Hippocampal formation (tissue), 2 donors: ENCODE data around the gene RIC1.
"Not testable (repeated sequence)": the region's sequence is repeated elsewhere in the genome, so short reads cannot be mapped to it uniquely, and the experiment has no call there.

Experiments used
- DNase-seq, 2 donors: peaks; one replicate each; lab custom pipeline; 2025; lab: John Stamatoyannopoulos, UW

RIC1 gene

DNA sequence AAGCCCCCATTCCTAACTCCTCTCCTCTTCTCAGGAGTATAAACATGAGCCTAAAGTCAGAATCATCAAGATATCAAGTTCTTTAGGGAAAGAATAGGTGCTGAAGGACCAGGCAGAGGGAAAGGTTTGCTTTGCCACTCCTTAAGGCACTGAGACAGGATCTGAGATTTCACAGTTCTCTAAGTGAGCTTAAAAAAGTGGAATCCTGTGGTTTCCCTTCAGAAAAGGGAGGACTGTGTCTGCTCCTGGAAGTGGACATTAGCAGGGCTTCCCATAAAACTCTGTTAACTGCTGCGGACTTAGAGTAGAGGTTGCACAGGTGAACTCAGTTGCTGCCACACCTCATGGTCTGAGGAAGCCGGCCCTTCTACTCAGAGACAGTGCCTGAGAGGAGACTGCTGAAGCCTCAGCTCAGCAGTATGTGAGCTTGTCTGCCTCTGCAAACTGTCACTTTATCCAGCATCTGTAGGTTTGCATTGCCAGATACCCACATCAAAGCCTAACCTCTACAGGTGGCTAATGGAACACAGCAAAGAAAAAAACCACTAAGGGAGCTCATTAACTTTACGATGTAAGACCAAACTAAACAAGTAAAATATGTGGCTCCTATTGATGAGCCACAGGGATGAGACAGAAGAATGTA lies 42.9 kb downstream of the RIC1 start:
- no peak for DNase-seq

DNA sequence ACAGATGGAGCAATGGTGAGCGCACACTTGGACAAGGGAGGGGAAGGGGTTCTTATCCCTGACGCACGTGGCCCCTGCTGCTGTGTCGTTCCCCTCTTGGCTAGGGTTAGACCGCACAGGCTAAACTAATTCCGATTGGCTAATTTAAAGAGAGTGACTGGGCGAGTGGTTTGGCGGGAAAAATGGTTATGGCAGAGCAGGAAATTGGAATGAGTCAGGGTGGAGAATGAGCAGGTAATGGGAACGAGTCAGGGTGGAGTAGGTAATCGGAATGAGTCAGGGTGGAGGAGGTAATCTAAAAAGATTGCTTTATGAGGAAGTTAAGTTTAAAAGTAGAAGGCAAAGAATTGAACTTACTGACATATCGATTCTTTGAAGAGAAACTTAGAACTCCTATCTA lies 46.1 kb downstream of the RIC1 start:
- DNase-seq = not testable (repeated sequence)

- not testable (repeated sequence) for DNase-seq
Measured at GRCh38 chr9:5683591-5683990, 54.7 kb downstream of the RIC1 start.

GRCh38 chr9:5684101-5684500 lies 55.2 kb downstream of the RIC1 start:
- DNase-seq = no peak

DNA sequence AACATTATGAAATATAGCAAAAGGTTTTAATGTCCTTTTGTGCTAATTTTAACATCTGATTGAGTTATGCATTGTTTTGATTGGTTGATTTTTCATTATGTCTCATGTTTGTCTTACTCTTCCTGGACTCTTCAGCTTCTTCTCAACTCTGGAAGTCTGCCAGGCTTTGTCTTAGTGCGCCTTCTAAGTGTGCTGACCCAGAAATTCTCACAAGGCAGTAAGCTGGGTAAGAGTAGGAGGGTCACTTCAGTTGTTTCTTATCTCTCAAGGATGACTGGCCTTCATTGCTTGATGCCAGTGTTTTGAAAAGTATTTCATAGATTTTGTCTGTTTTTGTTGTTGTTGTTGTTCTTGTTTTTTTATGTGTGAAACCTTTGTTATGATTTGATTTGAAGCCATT lies 59.2 kb downstream of the RIC1 start:
- no peak for DNase-seq

GRCh38 chr9:5690278-5690677 lies 61.4 kb downstream of the RIC1 start:
- DNase-seq = no peak

GRCh38 chr9:5695860-5696259 lies 67.0 kb downstream of the RIC1 start:
- DNase-seq = no peak

GRCh38 chr9:5696884-5697283 lies 68.0 kb downstream of the RIC1 start:
- no peak for DNase-seq

DNA sequence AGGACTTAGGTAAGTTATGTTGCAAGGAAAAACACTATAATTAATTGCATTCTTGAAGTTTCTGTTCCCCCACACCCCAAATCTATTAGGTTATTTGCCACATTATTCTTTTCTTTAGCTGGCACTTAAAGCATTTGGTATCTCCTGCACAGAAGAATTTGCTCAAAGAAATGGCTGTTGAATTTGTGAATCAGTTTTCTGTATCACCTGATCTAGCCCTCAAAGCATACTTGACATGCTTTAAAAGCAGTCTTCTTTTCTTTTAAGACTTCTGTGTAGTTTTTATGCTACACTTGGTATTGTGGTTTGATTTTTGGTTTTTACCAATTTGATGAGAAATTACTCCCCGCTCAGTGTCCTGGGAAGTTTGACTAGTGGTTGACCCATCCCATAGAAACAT lies 69.1 kb downstream of the RIC1 start:
- no peak for DNase-seq

DNA sequence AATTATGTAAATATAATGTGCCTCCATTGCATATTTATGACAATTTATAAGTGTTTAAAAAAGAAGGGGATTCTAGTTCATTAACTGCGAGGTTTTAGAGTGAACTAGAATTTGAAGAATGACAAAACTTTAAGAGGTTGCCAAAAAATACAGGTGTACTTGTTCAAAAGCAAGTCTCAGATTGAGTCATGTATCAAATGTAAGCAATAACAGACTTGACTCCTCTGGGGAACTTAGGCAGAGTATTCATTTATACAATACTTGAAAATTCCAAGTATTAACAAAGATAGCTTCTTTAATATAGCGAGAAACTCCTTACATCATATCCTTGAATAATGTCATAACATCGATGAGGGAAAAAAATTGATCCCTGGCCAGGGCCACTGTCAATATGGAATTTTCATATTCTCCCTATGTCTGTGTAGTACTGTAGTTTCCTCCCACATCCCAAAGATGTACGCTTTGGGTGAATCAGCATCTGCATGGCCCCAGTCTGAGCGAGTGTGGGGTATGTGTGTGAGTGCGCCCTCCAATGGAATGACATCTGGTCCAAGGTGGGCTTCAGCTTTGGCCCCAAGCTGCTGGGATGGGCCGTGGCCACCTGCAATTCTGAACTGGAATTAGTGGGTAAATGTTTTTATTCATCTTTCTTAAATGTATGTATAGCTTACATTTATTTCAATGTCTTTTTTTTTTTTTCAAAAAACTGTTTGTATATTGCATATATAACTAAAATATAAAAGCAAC lies 70.1 kb downstream of the RIC1 start:
- no peak for DNase-seq

DNA sequence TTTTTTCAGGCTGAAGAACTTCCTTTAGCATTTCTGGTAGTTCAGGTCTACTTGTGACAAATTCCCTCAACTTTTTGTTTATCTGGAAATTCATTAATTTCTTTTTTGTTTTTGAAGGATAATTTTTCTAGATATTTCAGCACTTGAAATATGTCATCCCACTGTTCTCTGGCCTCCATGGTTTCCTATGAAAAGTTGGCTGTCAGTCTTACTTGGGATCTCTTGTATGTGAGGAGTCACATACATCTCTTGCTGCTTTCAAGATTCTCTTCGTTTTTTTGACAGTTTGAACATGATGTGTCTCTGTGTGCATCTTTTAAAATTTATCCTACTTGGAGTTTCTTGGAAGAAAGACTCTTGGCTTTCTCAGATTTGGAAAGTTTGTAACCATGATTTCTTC lies 79.5 kb downstream of the RIC1 start:
- DNase-seq = no peak

- no peak for DNase-seq
Measured at GRCh38 chr9:5712651-5713390, 83.9 kb downstream of the RIC1 start.

DNA sequence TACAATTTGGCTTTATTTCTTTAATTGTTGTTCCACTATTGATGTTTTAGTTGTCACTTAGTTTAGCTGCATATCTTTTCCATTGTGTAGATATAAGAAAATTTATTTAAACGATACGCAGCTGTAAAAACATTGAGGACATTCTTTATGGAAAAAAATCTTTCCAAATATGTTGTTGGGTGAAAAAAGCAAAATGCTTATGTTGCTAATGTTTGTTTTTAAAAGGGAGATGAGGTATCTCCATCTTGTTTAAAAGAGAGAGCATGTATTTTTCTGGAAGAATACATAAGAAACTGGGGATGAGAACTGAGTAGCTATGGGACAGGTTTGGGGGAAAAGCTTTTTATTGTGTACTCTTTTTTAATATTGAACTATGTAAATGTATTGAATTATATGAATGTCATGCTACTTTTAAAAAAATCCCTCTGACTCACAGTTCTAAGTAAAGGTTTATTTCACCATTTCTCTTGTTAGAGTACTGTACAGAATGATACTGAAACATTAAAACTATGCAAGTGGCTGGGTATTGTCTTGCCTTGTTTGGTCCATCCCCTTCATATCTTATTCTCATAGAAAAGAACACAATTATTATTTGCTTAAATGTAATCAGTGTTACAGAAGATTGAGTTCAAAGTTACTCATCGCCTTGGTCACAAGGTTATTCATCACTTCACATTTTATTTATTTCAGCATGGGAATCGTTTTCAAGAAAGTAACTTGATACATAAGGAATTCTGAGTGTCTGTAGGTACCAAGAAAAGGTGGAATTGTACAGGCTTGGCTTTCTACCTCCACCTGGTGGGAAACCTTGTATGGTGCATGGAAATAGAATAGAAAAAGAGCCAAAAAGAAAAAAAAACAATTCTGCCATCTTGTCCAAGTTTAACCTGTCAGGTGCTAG lies 85.8 kb downstream of the RIC1 start:
- no peak for DNase-seq

DNA sequence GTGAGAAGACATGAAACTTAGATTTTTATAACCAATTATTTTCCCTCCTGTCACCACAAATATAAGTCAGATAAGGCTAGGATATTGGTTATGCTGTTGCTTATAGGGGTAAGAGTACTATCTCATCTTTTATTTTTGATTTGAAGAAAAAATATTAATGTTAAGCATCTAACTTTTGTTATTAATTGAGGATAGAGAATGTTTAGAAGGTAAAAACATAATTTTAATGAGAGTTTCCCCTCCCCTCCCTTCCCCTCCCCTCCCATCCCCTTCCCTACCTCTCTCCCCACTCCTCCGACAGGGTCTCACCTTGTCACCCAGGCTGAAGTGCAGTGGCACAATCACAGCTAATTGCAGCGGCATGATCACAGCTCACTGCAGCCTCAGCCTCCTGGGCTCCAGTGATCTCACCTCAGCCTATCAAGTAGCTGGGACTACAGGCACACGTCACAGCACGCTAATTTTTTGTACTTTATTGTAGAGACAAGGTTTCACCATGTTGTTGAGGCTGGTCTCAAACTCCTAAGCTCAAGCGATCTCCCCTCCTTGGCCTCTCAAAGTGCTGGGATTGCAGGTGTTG lies 86.7 kb downstream of the RIC1 start:
- DNase-seq = no peak

- DNase-seq = not testable (repeated sequence)
Measured at GRCh38 chr9:5717434-5717833, 88.5 kb downstream of the RIC1 start.

- no peak for DNase-seq
Measured at GRCh38 chr9:5718296-5719032, 89.6 kb downstream of the RIC1 start.

DNA sequence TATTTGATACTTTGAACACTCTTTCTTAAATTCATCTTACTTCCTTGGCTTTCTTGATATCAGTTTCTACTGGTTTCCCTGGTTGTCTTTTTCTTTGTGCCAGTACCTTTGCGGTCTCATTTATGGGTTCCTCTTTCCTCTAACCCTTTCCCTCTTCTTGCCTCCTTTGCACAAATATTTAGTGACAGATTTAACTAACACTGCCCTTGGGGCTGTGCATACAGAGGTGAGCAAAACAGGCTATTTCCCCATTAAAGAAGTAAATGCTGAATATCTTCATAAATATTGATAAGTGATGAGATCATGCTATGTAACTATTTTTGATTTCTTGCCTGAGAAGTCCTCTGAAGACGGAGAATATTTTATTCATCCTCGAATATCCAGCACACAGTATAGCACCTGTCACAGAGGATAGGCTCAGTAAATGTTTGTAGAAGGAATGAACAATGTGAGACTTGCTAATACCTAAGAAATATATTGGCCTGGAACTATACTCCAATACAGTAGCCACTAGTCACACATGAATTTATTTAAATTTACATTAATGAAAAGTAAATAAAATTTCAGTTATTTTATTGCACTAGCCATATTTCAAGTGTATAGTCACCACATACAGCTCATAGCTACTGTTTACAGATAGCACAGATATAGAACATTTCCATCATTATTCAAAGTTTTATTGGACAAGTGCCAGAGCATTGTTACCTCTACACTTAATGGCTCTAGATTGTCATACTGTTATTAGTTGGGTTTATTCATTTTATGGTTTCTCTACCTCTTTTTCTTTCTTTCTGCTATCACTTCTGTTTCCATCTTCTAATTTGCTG lies 90.4 kb downstream of the RIC1 start:
- DNase-seq = no peak

- DNase-seq = no peak
Measured at GRCh38 chr9:5720151-5720550, 91.2 kb downstream of the RIC1 start.

GRCh38 chr9:5721279-5722087 lies 92.6 kb downstream of the RIC1 start:
- no peak for DNase-seq
